ENCODE data around the gene DLEU7.

DLEU7 gene

GRCh38 chr13:50843257-50844083 is at the start of gene DLEU7:
DLEU7 (minus strand) TSS chr13:50843692; CDS start chr13:50843646, 46 bp downstream.
- no peak for DNase-seq

GRCh38 chr13:50892210-50892944 is 48.9 kb upstream of the DLEU7 start:
- DNase-seq = no peak

- no peak for DNase-seq
Observed at GRCh38 chr13:50891206-50891605, 47.7 kb upstream of the DLEU7 start.

DNA sequence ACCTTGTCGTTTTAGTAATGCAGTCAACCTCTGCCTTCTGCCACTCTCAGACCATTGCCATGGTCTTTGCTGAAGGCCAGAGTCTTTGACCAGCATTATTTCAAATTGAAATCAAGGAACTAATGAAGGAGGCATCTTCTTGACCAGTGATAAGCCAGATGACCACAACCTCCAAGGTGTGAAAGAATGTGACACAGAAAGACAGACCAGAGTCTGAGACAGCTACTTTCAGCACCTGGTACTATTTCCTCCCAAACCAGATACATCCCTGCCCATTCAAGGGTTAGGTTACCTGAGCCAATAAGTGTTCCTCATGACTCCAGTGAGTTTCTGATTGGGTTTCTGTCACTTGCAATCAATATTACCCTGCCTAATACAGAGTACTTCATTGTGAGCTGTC is 45.8 kb upstream of the DLEU7 start:
- DNase-seq = no peak

DNA sequence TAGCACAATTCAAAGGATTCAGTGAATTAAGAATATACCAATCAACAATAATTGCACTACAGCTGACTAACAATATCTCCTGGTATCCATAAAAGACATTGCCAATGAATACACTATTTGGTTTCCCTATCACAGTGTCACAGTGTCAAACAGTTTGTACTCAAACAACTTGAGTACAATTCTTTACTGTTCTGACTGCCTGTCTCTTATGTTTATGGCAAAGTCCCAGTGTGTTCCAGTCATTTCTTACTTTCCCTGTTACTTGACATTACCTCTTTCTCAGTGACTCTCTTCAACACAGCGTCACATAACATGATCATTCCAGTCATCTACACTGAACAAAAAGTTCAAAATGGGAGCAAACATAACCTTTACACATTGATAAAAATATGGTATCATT is 44.9 kb upstream of the DLEU7 start:
- no peak for DNase-seq

DNA sequence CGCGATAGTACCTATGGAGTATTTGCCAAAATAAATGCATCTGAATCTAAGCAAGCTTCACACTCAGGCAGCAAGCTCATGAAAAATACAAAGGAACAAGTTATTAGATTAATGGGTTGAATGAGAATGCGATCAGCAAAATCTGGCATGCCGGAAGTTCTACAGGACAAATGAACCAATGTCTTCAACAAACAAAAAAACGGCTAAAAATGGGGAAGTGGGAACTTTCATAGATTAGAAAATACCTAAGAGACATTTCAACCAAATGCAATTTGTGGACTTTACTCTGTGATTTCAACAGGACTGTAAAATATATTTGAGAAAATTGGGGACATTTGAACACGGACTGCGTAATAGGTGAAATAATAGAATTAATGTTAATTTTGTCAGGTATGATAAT is 43.7 kb upstream of the DLEU7 start:
- no peak for DNase-seq

GRCh38 chr13:50884265-50884664 is 40.8 kb upstream of the DLEU7 start:
- DNase-seq = no peak

DNA sequence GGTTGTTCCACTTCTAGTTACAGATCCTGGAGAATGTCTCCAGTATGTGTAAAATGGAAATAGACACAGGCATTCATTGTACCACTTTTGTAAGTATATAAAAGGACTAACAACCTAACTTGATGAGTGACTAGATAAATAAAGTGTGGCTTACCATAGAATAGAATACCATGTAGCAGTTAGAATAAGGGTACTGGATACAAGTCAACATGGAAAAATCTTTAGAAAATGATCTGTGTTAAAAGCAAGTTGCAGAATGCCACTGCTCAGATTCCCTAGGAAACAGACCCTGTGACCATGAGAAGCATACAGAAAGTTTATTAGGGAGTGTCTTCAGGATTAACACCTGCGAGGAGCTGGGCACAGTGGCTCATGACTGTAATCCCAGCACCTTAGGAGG is 40.2 kb upstream of the DLEU7 start:
- DNase-seq = no peak

DNA sequence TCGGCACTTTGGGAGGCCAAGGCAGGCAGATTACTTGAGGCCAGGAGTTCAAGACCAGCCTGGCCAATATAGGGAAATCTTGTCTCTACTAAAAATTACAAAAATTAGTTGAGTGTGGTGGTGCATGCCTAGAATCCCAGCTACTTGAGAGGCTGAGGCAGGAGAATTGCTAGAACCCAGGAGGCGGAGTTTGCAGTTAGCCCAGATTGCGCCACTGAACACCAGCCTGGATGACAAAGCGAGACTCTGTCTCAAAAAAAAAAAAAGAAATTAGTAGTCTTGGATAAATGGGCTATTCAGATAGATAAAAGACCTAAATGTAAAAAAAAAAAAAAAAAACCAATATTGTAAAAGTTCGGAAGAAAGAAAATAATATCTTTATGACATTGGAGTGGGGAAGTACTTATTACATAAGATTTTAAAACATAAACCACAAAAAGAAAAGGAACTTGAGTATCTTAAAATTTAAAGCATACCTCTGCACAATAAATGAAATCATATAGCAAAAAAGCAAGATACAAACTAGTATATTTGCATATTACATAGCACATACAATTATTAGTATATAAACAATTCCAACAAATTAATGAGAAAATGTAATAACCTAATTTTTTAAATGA is 39.4 kb upstream of the DLEU7 start:
- DNase-seq = no peak

- DNase-seq = no peak
Observed at GRCh38 chr13:50873991-50874390, 30.5 kb upstream of the DLEU7 start.

GRCh38 chr13:50873467-50873866 is 30.0 kb upstream of the DLEU7 start:
- no peak for DNase-seq

GRCh38 chr13:50871405-50871804 is 27.9 kb upstream of the DLEU7 start:
- no peak for DNase-seq

GRCh38 chr13:50867637-50867945 is 24.1 kb upstream of the DLEU7 start:
- no peak for DNase-seq

- no peak for DNase-seq
Observed at GRCh38 chr13:50866817-50867636, 23.5 kb upstream of the DLEU7 start.

DNA sequence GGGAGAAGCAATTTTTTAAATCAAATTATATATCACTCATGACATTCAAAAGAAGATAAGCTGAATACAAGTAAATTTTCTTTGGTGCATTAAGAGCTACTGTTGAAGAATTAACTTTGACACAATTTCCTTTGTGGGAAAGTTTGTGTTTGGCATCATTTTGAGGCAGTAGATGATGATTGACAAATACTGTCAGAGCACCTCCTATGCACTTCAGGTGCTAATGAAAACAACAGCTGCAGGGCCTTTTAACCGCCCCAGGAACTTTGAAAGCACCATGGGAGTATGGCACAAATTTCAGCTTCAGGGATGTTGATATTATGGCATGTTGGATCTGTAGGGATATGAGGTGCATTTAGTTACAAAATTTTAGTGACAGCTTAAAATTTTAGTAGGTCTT is 21.0 kb upstream of the DLEU7 start:
- no peak for DNase-seq

- DNase-seq = no peak
Observed at GRCh38 chr13:50855681-50856080, 12.2 kb upstream of the DLEU7 start.

- DNase-seq = no peak
Observed at GRCh38 chr13:50850445-50850844, 7.0 kb upstream of the DLEU7 start.

DNA sequence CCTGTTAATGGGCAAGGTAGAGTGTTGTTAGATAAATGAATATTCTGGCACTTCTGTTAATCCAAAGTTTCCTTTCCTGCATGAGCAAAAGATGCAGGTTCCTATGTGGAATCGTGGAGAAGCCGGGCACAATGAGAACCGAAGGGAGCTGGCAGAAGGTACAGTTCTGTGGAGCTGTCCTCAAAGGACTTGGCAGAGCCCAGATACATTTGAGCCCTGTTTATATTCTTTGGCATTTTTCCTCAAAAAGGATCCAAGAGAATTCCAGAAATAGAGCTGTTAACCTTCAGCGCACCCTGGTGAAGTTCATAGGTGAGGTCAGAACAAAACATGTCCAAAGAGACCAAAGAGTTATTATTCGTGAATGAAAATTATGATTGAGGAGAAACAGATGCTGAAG is 4.0 kb upstream of the DLEU7 start:
- no peak for DNase-seq

- no peak for DNase-seq
Observed at GRCh38 chr13:50846861-50847475, 3.5 kb upstream of the DLEU7 start.

- no peak for DNase-seq
Observed at GRCh38 chr13:50845211-50845610, 1.7 kb upstream of the DLEU7 start.

DNA sequence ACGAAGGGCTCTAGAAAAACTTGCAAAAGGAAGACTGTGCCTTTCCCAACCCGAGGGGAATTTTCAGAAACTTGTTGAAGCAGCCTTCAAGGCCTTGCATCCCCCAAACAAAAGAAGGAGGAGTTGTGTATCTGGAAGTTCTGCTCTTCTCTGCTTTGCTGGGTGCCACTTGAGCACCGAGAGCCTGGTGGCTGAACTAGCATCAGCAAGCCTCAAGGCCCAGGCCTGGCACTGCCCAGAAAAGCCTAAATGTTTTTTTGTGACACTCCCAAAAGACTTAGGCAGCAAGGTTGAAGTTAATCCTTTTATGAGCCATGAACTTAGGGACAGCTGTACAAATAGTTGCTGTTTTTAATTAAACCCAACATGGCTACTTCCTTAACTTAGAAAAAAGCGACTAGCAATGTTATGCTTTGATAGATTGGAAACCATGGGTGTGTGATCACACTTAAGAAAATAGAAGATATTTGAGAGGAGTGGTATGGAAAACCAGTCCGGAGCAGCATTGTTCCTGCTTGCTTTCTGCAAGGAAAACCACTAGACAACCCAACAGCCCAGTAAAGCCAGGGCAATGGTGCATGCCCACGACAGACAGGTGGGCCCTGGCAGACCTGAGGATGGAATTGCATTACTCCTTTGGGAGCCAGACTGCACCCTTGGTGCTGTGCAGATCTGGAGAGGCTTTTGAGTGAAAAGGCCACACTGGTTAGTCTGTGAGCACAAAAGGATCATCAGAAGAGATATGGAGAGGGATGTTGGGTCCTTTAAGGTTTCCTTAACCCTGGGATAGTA is 788 bp upstream of the DLEU7 start:
- no peak for DNase-seq

- DNase-seq = no peak
Observed at GRCh38 chr13:50842990-50843256, 569 bp downstream of the DLEU7 start.

All from NCI-H1436 treated with DMSO at 0.1 percent for 48 hours (cell line).